Ureter (tissue), 1 donor: Measurements from ENCODE around the gene DHX34. TPM values are rescaled to one million over a fixed set of nuclear protein-coding genes. Genes with fewer than 3 reads are reported as not detected.
"Not testable (repeated sequence)": the region's sequence is repeated elsewhere in the genome, so short reads cannot be mapped to it uniquely, and the experiment has no call there.

Source experiments
- DNase-seq: peaks from one replicate; pipeline ENCODE4 v3.0.0-alpha.2; 2020; ENCODE audit warnings: low spot score
- total RNA-seq: library from RNA; stranded (reverse); gene quantifications from one replicate; pipeline ENCODE4 v1.2.4, GENCODE V29; 2023
- donor health status: DM: yes; HTN: yes; CAD: no.

DHX34 gene, protein sequence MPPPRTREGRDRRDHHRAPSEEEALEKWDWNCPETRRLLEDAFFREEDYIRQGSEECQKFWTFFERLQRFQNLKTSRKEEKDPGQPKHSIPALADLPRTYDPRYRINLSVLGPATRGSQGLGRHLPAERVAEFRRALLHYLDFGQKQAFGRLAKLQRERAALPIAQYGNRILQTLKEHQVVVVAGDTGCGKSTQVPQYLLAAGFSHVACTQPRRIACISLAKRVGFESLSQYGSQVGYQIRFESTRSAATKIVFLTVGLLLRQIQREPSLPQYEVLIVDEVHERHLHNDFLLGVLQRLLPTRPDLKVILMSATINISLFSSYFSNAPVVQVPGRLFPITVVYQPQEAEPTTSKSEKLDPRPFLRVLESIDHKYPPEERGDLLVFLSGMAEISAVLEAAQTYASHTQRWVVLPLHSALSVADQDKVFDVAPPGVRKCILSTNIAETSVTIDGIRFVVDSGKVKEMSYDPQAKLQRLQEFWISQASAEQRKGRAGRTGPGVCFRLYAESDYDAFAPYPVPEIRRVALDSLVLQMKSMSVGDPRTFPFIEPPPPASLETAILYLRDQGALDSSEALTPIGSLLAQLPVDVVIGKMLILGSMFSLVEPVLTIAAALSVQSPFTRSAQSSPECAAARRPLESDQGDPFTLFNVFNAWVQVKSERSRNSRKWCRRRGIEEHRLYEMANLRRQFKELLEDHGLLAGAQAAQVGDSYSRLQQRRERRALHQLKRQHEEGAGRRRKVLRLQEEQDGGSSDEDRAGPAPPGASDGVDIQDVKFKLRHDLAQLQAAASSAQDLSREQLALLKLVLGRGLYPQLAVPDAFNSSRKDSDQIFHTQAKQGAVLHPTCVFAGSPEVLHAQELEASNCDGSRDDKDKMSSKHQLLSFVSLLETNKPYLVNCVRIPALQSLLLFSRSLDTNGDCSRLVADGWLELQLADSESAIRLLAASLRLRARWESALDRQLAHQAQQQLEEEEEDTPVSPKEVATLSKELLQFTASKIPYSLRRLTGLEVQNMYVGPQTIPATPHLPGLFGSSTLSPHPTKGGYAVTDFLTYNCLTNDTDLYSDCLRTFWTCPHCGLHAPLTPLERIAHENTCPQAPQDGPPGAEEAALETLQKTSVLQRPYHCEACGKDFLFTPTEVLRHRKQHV
- total RNA-seq, result 20.6 TPM

GRCh38 chr19:47348819-47349795, at the start of gene DHX34:
TSS of gene DHX34 (plus strand) at chr19:47349315. CDS start at chr19:47353031, 3,716 bp downstream.
- peak; percentile 99 for DNase-seq

DNA sequence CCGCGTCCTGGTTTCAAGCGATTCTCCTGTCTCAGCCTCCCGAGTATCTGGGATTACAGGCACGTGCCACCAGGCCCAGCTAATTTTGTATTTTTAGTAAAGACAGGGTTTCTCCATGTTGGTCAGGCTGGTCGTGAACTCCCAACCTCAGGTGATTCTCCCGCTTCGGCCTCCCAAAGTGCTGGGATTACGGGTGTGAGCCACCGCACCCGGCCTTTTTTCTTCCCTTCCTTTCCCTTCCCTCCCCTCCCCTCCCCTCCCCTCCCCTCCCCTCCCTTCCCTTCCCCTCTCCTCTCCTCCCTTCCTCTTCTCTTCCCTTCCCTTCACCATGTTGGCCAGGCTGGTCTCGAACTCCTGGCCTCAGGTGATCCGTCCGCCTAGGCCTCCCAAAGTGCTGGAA, 48.2 kb upstream of the DHX34 start:
- DNase-seq, result not testable (repeated sequence)

GRCh38 chr19:47302249-47302648, 46.9 kb upstream of the DHX34 start:
- no peak for DNase-seq

- DNase-seq, result no peak
These were observed 45.1 kb upstream of the DHX34 start for GRCh38 chr19:47303966-47304365.

DNA sequence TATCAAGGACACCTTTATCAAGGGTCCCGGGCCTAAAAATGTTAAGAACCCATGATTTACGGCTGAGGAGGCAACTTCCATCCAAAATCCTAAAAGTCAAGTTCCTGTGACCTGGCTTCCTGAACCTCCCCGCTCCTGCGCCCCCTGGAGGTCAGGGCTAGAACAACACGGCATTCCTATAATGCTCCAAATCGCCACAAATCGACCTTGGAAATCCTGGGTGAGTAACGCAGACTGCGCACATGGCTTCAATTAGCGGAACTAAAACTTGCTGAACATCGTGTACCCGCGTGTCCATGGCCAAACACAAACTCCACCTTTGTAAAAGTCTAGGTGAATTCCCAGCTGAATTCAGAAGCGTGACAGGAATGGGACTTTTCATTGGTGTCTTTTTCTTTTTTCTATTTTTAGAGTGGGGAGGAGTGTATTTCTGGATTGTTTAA, 43.8 kb upstream of the DHX34 start:
- DNase-seq, result peak; percentile 62

DNA sequence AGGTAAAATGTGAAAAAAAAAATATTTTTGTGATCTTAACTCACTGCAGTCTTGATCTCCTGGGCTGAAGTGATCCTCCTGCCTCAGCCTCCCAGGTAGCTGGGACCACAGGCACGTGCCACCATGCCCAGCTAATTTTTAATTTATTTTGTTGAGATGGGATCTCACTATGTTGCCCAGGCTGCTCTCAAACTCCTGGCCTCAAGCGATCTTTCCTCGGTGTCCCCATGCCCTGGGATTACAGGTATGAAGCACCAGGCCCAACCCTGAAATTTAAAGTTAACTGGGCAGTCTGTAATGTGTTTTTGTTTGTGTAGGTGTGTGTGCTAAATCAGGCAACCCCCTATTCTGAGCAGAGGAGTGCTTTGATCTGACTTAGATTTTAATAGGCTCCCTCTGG, 42.8 kb upstream of the DHX34 start:
- DNase-seq, result no peak

DNA sequence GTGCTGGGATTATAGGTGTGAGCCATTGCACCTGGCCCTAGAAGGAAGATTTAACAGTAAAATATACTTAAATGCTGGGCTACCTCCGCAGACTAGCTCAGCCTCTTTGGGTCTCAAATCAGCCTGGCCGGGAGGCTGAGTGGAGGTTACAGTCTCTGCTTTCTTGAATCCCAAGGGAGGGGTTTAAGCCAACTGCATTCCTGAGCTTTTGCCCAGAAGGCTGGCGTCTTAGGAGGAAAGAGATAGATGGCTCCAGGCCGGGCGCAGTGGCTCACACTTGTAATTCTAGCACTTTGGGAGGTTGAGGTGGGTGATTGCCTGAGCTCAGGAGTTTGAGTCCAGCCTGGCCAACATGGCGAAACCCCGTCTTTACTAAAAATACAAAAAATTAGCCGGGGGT, 40.1 kb upstream of the DHX34 start:
- no peak for DNase-seq

- DNase-seq, result no peak
These were observed 39.5 kb upstream of the DHX34 start, which contains the start of gene C5AR1 for GRCh38 chr19:47309608-47310007. TSS of gene C5AR1 (plus strand) at chr19:47309861. CDS start at chr19:47309896, 35 bp downstream.

GRCh38 chr19:47310323-47310722, 38.8 kb upstream of the DHX34 start:
- no peak for DNase-seq

DNA sequence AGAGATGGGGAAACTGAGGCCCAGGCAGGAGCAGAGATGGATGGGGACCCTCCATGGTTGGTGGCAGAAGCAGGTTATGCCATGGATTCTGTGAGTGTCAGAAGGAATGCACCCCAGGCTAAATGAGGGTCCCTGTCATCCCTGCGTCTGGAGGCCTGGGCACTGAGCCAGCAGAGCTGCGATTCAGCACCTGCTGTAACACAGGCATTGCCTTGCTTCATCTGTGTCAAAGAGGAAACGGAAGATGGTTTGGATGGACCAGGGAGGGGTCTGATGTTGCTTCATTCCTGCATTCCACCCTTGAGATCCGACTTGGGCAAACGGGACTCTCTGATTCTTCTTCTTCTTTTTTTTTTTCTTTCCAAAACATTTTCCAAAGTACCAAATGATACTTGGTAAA, 38.3 kb upstream of the DHX34 start:
- no peak for DNase-seq

DNA sequence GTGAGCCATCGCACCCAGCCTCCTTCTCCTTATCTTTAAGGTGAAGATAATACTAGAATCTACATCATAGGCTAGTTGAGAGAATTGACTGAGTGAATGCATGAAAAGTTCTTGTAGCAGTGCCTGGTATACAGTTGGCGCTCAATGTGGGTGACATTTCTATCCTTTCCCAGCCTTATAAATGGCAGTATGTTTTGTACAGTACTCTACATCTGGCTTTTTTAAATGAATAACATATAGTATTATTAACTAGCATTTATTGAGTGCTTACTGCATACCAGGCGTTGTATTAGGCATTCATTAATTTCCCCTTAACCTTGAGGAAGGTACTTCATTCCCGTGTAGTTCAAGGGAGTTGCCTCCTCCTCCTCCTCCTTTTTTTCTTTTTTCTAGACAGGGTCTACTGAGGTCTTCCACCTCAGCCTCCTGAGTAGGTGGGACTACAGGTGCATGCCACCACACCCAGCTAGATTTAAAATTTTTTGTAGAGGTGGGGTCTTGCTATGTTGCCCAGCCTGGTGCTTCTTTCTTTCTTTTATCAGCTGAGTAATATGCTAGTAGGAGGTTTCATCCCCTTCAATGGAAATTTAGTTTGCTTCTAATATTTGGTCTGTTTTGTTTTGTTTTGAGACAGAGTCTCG, 36.6 kb upstream of the DHX34 start:
- DNase-seq, result no peak

- DNase-seq, result no peak
These were observed 35.3 kb upstream of the DHX34 start for GRCh38 chr19:47313754-47314295.

DNA sequence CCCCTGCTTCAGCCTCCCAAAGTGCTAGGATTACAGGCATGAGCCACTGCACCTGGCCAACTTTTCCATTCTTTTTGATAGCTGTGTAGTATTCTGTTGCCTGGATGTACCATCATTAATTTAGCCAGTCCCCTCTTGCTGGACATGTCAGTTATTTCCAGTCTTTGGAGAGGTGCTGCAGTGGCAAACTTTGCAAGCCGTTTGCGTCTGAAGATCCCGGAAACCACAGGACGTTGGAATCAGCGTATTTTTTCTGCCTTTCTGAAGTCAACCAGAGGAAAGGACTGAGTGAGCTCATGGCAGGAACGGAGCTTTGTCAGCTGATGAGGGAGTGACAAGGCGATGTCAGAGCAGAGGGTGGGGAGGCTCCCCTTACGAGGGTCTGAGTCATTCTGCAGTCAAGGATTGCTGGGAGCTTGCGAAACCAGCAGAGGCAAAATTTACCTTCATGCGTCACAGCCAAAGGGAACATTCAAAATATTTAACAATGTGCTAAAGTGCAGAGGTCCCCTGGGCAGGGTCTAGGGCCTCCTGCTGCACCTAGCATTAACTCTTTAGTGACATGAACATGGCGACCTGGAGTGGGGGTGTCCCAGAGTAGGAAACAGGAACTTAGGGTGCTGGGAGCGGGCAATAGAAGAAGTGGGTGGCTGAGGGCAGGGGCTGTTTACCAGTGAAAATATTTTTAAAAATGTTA, 33.8 kb upstream of the DHX34 start:
- peak; percentile 57 for DNase-seq

GRCh38 chr19:47316513-47316912, 32.6 kb upstream of the DHX34 start:
- DNase-seq, result no peak

- no peak for DNase-seq
These were observed 28.9 kb upstream of the DHX34 start for GRCh38 chr19:47319923-47320871.

DNA sequence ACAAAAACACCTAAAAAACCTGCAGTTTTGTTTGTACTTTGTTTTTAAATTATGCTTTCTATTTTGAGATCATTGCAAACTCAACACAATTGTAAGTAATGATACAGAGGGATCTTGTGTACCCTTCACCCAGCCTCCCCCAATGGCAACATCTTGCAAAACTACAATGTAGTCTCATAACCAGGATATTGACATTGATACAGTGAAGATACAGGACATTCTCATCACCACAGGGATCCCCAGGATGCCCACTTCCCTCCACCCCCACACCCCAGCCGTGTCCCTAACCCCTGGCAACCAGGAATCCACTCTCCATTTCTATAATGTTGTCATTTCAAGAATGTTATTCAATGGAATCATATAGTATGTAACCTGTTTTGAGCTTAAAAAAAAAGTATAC, 27.5 kb upstream of the DHX34 start:
- DNase-seq, result no peak

- no peak for DNase-seq
These were observed 27.1 kb upstream of the DHX34 start for GRCh38 chr19:47322058-47322457.

- DNase-seq, result no peak
These were observed 25.7 kb upstream of the DHX34 start for GRCh38 chr19:47323409-47323808.
